Kasumi-1 (cell line): Measurements from ENCODE around the gene SYNGR2.

Experiments used
- DNase-seq, 2 experiments: peaks; one replicate each; lab custom pipeline; 2025; lab: John Stamatoyannopoulos, UW

SYNGR2 gene

DNA sequence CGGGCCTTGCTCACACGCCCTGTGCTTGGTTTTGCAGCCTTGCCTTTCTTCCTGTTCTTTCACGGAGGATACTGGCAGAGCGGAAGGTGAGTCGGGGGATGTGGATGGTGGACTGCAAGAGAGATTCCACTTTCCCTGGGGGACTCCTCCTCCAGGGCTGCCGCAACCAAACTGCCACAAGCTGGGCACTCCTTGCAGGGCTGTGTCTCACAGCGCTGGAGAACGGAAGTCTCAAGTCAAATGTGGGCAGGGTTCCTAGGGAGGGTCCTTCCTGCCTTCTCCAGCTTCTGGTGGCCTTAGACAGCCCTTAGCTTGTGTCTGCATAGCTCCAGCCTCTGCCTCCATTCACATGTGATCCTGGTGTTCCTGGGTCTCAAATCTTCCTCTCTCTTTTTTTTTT, 34.3 kb downstream of the SYNGR2 start:
- DNase-seq: peak; percentile 98

DNA sequence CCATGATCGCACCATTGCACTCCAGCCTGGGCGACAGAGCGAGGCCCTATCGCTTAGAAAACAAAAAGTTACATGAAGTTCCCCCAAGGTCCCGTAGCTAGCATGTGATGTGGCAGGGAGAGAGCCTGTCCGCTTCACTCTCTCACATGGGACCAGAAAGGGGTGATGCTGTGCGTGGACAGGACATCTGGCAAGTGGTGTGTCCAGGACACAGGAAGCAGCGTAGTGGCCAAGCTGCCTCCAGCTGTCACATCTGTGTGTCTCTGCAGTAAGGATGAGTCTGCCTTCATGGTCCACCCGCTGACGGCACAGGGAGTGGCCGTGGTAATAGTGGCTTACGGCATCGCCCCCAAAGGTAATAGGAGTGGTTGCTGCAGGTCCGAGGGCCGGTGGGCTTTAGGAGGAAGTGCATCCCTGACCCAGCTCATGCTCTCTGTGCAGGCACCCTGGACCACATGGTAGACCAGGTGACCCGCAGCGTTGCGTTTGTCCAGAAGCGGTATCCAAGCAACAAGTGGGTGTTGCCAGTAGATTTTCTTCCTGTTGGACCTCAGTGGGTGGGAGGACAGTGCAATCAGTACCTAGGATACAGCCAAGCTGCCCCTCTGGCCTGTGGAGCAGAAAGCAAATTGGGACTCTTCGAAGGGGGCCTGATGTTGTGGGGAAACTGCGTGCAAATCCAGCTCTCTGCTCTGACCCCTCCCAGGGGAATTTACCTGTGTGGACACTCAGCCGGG, 36.2 kb downstream of the SYNGR2 start:
- no peak for DNase-seq

DNA sequence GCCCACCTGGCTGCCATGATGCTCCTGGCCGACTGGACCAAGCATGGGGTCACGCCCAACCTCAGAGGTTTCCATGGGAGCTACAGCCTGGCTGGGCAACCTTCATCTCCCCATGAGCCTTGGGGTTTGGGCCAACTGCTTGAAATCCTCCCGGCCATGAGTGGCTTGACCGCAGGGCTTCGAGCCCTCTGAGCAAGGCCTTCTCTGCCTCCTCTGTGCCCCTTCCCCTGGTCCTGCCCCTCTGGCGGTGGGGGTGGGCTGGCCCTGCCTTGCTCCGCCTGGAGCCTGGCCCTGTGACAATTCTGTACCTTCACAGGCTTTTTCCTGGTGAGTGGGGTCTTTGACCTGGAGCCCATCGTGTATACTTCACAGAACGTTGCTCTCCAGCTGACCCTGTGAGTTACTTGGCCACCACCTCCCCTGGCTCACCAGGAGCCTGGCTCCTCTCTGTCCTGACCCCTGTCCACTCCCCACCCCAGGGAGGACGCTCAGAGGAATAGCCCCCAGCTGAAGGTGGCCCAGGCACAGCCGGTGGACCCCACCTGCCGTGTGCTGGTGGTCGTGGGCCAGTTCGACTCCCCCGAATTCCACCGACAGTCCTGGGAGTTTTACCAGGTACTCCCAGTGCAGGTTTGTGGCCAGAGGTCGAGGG, 36.9 kb downstream of the SYNGR2 start:
- no peak for DNase-seq

DNA sequence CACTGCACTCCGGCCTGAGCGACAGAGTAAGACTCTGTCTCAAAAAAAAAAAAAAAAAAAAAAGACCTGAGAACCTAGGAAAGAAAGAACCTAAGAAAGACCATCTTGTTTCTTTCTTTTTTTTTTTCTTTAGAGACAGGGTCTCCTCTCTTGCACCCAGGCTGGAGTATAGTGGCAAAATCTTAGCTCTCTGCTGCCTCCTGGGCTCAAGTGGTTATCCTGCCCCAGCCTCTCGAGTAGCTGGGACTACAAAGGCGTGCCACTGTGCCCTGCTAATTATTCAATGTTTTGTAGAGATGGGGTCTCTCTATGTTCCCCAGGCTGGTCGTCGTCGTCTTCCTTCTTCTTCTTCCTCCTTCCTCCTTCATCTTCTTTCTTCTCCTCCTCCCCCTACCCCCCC, 37.9 kb downstream of the SYNGR2 start:
- DNase-seq: peak; percentile 11 to 12

DNA sequence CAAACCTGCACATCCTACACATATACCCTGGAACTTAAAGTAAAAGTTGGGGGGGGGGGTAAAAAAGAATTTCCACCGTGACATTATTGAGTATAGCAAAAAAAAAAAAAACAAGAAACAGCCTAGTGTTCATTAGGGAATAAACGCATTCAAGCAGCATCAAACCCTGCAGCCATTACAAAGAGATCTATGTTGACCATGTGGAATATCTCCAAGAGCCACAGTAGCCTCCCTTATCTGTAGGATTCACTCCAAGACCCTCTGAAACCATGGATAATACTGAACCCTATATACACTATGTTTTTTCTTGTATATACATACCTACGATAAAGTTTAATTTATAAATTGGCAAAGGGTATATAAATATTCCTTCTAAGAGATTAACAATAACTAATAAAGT, 40.1 kb downstream of the SYNGR2 start:
- no peak for DNase-seq

DNA sequence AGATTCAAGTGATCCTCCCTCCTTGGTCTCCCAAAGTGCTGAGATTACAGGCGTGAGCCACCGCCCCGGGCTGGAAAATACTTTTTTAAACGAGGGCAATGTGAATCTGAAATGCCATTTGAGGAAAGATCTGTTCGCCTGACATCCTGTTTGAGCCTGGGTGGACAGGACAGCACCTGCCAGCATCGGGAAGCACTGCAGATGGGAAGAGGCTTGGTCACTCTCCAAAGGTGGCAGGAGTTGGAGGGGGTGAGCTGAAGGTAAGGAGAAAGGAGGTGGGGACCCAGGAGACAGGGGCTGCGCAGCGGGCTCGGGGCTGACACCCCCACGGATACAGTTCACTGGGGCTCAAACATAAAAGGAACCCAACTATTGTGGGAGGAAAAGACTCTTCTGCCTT, 41.7 kb downstream of the SYNGR2 start:
- DNase-seq: no peak

DNA sequence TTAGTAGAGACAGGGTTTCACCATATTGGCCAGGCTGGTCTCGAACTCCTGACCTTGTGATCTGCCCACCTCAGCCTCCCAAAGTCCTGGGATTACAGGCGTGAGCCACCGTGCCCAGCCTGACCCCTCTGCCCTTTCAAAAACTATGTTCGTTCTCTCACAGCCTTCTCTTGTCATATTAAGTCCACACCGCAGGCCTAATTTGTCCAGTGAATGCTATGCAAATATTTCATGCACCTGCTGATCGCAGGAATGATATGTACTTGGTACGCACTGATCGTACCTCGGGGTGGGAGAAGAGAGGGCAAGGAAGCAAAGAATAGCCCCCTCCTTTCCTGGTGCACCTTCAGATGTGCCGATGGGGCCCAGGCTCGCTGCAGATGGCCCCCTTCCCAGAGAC, 42.7 kb downstream of the SYNGR2 start:
- DNase-seq: no peak

- DNase-seq: peak; percentile 95 to 97
Measured at GRCh38 chr17:78214016-78214705, 45.8 kb downstream of the SYNGR2 start, which contains the start of gene BIRC5. BIRC5 (plus strand) TSS chr17:78214253; CDS start chr17:78214317, 64 bp downstream.

DNA sequence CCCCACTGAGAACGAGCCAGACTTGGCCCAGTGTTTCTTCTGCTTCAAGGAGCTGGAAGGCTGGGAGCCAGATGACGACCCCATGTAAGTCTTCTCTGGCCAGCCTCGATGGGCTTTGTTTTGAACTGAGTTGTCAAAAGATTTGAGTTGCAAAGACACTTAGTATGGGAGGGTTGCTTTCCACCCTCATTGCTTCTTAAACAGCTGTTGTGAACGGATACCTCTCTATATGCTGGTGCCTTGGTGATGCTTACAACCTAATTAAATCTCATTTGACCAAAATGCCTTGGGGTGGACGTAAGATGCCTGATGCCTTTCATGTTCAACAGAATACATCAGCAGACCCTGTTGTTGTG, 46.3 kb downstream of the SYNGR2 start:
- DNase-seq: no peak

DNA sequence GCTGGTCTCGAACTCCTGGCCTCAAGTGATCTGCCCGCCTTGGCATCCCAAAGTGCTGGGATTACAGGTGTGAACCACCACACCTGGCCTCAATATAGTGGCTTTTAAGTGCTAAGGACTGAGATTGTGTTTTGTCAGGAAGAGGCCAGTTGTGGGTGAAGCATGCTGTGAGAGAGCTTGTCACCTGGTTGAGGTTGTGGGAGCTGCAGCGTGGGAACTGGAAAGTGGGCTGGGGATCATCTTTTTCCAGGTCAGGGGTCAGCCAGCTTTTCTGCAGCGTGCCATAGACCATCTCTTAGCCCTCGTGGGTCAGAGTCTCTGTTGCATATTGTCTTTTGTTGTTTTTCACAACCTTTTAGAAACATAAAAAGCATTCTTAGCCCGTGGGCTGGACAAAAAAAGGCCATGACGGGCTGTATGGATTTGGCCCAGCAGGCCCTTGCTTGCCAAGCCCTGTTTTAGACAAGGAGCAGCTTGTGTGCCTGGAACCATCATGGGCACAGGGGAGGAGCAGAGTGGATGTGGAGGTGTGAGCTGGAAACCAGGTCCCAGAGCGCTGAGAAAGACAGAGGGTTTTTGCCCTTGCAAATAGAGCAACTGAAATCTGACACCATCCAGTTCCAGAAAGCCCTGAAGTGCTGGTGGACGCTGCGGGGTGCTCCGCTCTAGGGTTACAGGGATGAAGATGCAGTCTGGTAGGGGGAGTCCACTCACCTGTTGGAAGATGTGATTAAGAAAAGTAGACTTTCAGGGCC, 51.2 kb downstream of the SYNGR2 start:
- DNase-seq: no peak
